ENCODE data around the gene DDX47. TPM values are rescaled to one million over a fixed set of nuclear protein-coding genes. Genes with fewer than 3 reads are reported as not detected.
A peak's percentile ranks its signal among the peaks of the same experiment; 100 is the strongest.
"Not testable (repeated sequence)": the region's sequence is repeated elsewhere in the genome, so short reads cannot be mapped to it uniquely, and the experiment has no call there.

Gene DDX47
- polyA plus RNA-seq, 1 experiment, result 47.9 TPM

DNA sequence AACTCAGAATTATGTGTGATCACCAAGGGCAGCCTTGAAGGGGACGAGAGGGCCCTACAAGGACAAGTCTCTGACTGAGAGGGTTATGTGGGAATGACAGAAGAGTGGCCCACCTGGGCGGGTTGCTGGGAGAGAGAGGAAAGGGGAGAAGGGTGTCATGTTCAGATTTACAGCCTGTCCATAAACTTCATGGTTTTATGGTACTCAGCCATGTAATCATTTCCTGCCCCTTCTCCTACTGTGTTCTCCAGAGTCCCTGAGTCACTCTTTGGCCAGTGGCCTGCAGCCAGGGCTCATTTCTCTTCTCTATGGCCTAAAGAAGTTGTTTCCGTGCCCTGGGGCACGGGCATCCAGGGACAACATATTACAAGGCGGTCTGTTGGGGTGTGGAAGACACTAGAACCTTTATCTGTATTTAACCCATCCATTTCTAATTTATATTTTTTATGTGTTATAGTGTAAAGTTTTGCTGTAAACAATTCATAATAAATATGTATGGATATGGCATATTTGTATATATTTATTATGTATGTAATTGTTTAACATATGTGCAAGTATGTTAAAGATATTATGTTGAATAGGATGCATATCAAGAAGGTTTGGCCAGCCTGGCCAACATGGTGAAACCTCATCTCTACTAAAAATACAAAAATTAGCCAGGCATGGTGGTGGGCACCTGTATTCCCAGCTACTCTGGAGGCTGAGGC is 26.9 kb downstream of the DDX47 start:
- no peaks in the 10 kb centered on the region; the same call in none of the 2 replicates for H3K36me3 ChIP-seq (ENCODE audit: control insufficient read depth, insufficient read depth, low read length)
- ChIA-PET POLR2A (no interaction called here), CTCF (interaction anchor here (0.6 to 0.7 kb wide), 2 partner anchors 18 to 257 kb away, joined by 3 read pairs; no protein-coding TSS in a partner anchor)
- H3K4me3 ChIP-seq (ENCODE audit: low read depth, low read length), result no peak overlapping the region
- H3K27me3 ChIP-seq (ENCODE audit: control insufficient read depth, insufficient read depth, low read length), result no peaks in the 10 kb centered on the region
- TF ChIP-seq, protein P1, sequence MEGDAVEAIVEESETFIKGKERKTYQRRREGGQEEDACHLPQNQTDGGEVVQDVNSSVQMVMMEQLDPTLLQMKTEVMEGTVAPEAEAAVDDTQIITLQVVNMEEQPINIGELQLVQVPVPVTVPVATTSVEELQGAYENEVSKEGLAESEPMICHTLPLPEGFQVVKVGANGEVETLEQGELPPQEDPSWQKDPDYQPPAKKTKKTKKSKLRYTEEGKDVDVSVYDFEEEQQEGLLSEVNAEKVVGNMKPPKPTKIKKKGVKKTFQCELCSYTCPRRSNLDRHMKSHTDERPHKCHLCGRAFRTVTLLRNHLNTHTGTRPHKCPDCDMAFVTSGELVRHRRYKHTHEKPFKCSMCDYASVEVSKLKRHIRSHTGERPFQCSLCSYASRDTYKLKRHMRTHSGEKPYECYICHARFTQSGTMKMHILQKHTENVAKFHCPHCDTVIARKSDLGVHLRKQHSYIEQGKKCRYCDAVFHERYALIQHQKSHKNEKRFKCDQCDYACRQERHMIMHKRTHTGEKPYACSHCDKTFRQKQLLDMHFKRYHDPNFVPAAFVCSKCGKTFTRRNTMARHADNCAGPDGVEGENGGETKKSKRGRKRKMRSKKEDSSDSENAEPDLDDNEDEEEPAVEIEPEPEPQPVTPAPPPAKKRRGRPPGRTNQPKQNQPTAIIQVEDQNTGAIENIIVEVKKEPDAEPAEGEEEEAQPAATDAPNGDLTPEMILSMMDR (IDR thresholded peaks at IDR 0.05; ENCODE audit: insufficient read depth, low read depth, low read length), result no peak
- peak; percentile 81 for DNase-seq (ENCODE audit: low read depth)

- CTCF ChIA-PET, result interaction anchor here (0.6 kb wide), 1 partner anchor 257 kb away, joined by 3 read pairs; no protein-coding TSS in a partner anchor
- TF ChIP-seq, protein P1 (IDR thresholded peaks at IDR 0.05; ENCODE audit: insufficient read depth, low read depth, low read length), result no peak
- H3K27me3 ChIP-seq (ENCODE audit: control insufficient read depth, insufficient read depth, low read length), result no peaks in the 10 kb centered on the region
- no peak for DNase-seq (ENCODE audit: low read depth)
- POLR2A ChIA-PET, result no interaction called here
- no peak overlapping the region for H3K4me3 ChIP-seq (ENCODE audit: low read depth, low read length)
- H3K36me3 ChIP-seq (ENCODE audit: control insufficient read depth, insufficient read depth, low read length), result no peaks in the 10 kb centered on the region; the same call in none of the 2 replicates
Measured at GRCh38 chr12:12840580-12840899, 27.4 kb downstream of the DDX47 start.

DNA sequence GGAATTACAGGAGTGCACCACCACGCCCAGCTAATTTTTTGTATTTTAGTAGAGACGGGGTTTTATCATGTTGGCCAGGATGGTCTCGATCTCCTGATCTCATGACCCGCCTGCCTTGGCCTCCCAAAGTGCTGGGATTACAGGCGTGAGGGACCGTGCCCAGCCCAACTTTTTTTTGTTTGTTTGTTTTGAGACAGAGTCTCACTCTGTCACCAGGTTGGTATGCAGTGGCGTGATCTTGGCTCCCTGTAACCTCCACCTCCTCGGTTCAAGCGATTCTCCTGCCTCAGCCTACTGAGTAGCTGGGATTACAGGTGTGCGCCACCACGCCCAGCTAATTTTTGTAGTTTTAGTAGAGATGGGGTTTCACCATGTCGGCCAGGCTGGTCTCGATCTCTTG is 28.3 kb downstream of the DDX47 start:
- H3K27me3 ChIP-seq (ENCODE audit: control insufficient read depth, insufficient read depth, low read length); POLR2A ChIA-PET; H3K4me3 ChIP-seq (ENCODE audit: low read depth, low read length); H3K36me3 ChIP-seq (ENCODE audit: control insufficient read depth, insufficient read depth, low read length); DNase-seq (ENCODE audit: low read depth): not testable (repeated sequence)
- CTCF ChIA-PET, result interaction anchor here (0.6 kb wide), 1 partner anchor 342 kb away, joined by 3 read pairs; no protein-coding TSS in a partner anchor

DNA sequence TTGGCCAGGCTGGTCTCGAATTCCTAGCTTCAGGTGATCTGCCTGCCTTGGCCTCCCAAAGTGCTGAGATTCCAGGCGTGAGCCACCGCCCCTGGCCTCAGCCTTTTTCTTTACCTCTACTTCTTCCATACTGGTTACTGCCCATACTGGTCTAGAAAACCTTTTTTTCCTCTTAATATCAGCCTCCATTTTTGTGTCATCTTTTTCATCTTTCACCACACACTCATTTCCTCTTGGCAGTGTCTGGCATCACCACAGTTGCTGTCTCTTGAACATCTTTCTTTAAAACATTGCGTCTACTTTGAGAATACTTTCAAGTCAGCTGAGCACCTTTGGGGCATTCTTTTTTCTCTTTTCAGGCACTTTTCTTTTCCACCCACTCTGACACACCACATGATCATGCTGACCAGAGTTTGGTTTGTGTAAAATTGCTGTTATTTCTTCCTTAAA is 32.7 kb downstream of the DDX47 start:
- CTCF ChIA-PET, result no interaction called here
- TF ChIP-seq, protein P1 (IDR thresholded peaks at IDR 0.05; ENCODE audit: insufficient read depth, low read depth, low read length), result no peak
- peaks cover 2% of the 10 kb centered on the region for H3K36me3 ChIP-seq (ENCODE audit: control insufficient read depth, insufficient read depth, low read length)
- H3K4me3 ChIP-seq (ENCODE audit: low read depth, low read length), result no peak overlapping the region
- no peaks in the 10 kb centered on the region for H3K27me3 ChIP-seq (ENCODE audit: control insufficient read depth, insufficient read depth, low read length)
- DNase-seq (ENCODE audit: low read depth), result no peak
- POLR2A ChIA-PET, result no interaction called here

GRCh38 chr12:12846780-12847179 is 33.6 kb downstream of the DDX47 start:
- CTCF ChIA-PET, result interaction anchor here (1.2 kb wide), 1 partner anchor 44 kb away, joined by 3 read pairs; the partner anchor contains the start of gene GPRC5A

DNA sequence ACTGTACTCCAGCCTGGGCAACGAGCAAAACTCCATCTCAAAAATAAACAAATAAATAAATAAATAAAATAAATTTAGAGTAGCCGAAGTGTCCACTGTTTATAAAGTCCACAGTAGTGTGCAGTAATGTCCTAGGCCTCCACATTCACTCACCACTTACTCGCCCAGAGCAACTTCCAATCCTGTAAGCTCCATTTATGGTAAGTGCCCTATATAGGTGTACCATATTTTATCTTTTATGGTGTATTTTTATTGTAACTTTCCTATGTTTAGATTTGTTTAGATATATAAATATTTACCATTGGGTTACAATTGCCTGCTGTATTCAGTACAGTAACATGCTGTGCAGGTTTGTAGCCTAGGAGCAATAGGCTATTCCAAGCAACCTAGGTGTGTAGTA is 40.3 kb downstream of the DDX47 start:
- Histone ChIP-seq H3K36me3 (ENCODE audit: control insufficient read depth, insufficient read depth, low read length) (no peaks in the 10 kb centered on the region; the same call in 1 of the 2 replicates), H3K27me3 (ENCODE audit: control insufficient read depth, insufficient read depth, low read length) (no peaks in the 10 kb centered on the region), H3K4me3 (ENCODE audit: low read depth, low read length) (no peak overlapping the region)
- POLR2A ChIA-PET, result no interaction called here
- DNase-seq (ENCODE audit: low read depth), result no peak
- TF ChIP-seq, protein P1 (IDR thresholded peaks at IDR 0.05; ENCODE audit: insufficient read depth, low read depth, low read length), result no peak
- CTCF ChIA-PET, result no interaction called here

More at GRCh38 chr12:12846780-12847179, 33.6 kb downstream of the DDX47 start:
- H3K36me3 ChIP-seq (ENCODE audit: control insufficient read depth, insufficient read depth, low read length); DNase-seq (ENCODE audit: low read depth); H3K27me3 ChIP-seq (ENCODE audit: control insufficient read depth, insufficient read depth, low read length); POLR2A ChIA-PET; H3K4me3 ChIP-seq (ENCODE audit: low read depth, low read length): not testable (repeated sequence)
